ENCODE measurements around the gene ACTR6.

DNA sequence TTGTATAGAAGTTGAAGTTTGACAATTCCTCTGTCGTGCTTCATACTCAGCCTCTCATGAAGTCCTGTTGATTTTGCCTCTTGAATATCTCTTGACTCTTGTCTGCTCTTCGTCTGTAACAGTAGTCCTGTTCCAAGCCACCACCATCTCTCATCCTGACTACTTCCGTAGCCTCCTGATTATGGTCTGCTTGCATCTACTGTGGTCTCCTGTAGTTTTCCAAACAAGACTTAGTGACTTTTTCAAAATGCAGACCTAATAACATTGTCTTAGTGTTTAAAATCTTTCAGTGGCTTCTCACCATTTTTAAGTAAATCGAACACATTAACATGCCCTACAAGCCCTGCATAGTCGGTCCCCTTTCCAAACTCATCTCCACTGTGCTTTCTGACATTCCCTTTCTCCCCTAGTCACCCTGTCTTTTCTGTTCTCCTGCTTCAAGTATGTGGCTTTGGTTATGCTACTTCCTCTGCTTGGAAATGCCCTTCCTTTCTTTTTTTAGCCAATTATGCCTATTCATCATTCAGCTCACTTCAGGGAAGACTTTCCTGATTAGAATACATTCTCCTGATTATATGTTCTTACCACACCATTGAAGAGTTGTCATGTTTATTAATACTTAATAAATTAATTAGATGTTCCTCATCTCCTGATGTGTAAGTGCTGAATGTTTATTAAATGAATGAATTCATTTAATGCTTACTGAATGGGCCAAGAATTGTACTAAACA is 68.4 kb downstream of the ACTR6 start:
- TF ChIP-seq, protein P1, sequence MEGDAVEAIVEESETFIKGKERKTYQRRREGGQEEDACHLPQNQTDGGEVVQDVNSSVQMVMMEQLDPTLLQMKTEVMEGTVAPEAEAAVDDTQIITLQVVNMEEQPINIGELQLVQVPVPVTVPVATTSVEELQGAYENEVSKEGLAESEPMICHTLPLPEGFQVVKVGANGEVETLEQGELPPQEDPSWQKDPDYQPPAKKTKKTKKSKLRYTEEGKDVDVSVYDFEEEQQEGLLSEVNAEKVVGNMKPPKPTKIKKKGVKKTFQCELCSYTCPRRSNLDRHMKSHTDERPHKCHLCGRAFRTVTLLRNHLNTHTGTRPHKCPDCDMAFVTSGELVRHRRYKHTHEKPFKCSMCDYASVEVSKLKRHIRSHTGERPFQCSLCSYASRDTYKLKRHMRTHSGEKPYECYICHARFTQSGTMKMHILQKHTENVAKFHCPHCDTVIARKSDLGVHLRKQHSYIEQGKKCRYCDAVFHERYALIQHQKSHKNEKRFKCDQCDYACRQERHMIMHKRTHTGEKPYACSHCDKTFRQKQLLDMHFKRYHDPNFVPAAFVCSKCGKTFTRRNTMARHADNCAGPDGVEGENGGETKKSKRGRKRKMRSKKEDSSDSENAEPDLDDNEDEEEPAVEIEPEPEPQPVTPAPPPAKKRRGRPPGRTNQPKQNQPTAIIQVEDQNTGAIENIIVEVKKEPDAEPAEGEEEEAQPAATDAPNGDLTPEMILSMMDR (conservative IDR thresholded peaks at IDR 0.05), result no peak
- no peak for TF ChIP-seq EZH2 (IDR thresholded peaks at IDR 0.05; ENCODE audit: low read depth)
